ENCODE results near the gene PRKCD.

The PRKCD gene

GRCh38 chr3:53217175-53217574 lies 56.2 kb downstream of the PRKCD start:
- DNase-seq (ENCODE audit: low read depth) = no peak

- DNase-seq (ENCODE audit: low read depth) = no peak
These were observed 57.1 kb downstream of the PRKCD start for GRCh38 chr3:53218131-53218530.

GRCh38 chr3:53219895-53220483 lies 59.0 kb downstream of the PRKCD start:
- peak; percentile 60 for DNase-seq (ENCODE audit: low read depth)

- DNase-seq (ENCODE audit: low read depth) = no peak
These were observed 60.3 kb downstream of the PRKCD start for GRCh38 chr3:53221345-53221744.

GRCh38 chr3:53221827-53222182 lies 60.8 kb downstream of the PRKCD start:
- no peak for DNase-seq (ENCODE audit: low read depth)

GRCh38 chr3:53222183-53222901 lies 61.3 kb downstream of the PRKCD start:
- no peak for DNase-seq (ENCODE audit: low read depth)

- DNase-seq (ENCODE audit: low read depth) = no peak
These were observed 62.0 kb downstream of the PRKCD start for GRCh38 chr3:53223025-53223424.

GRCh38 chr3:53223541-53223966 lies 62.5 kb downstream of the PRKCD start:
- DNase-seq (ENCODE audit: low read depth) = no peak

GRCh38 chr3:53224026-53224425 lies 63.0 kb downstream of the PRKCD start:
- DNase-seq (ENCODE audit: low read depth) = no peak

GRCh38 chr3:53224536-53224935 lies 63.5 kb downstream of the PRKCD start:
- DNase-seq (ENCODE audit: low read depth) = no peak

- no peak for DNase-seq (ENCODE audit: low read depth)
These were observed 64.2 kb downstream of the PRKCD start for GRCh38 chr3:53225181-53225580.

GRCh38 chr3:53225651-53226050 lies 64.6 kb downstream of the PRKCD start:
- DNase-seq (ENCODE audit: low read depth) = no peak

- no peak for DNase-seq (ENCODE audit: low read depth)
These were observed 65.3 kb downstream of the PRKCD start for GRCh38 chr3:53226142-53226840.

GRCh38 chr3:53226841-53227407 lies 65.9 kb downstream of the PRKCD start:
- DNase-seq (ENCODE audit: low read depth) = no peak

GRCh38 chr3:53227993-53228885 lies 67.2 kb downstream of the PRKCD start:
- DNase-seq (ENCODE audit: low read depth) = no peak

- DNase-seq (ENCODE audit: low read depth) = no peak
These were observed 68.2 kb downstream of the PRKCD start for GRCh38 chr3:53229171-53229570.

GRCh38 chr3:53229606-53230005 lies 68.6 kb downstream of the PRKCD start:
- no peak for DNase-seq (ENCODE audit: low read depth)

- no peak for DNase-seq (ENCODE audit: low read depth)
These were observed 69.1 kb downstream of the PRKCD start for GRCh38 chr3:53230041-53230621.

GRCh38 chr3:53230789-53231188 lies 69.8 kb downstream of the PRKCD start:
- DNase-seq (ENCODE audit: low read depth) = no peak

GRCh38 chr3:53231532-53232511 lies 70.8 kb downstream of the PRKCD start:
- DNase-seq (ENCODE audit: low read depth) = no peak
